Upper lobe of right lung (tissue), 1 donor: Measurements from ENCODE around the gene LXN. TPM values are rescaled to one million over a fixed set of nuclear protein-coding genes. Genes with fewer than 3 reads are reported as not detected.

Experiments used
- ATAC-seq: fragments of 200-7000 bp; cut with Tn5 transposase; one replicate; pipeline ENCODE4 v1.9.1; 2020; ENCODE audit warnings: mild to moderate bottlenecking, moderate library complexity
- DNase-seq: peaks from one replicate; pipeline ENCODE4 v3.0.0-alpha.2; 2020
- H3K27ac ChIP-seq: fragments of 200-600 bp; one replicate; pipeline ENCODE4 v1.8.0; 2022
- H3K27me3 ChIP-seq: fragments of 200-600 bp; one replicate; pipeline ENCODE4 v1.8.0; 2022; ENCODE audit warnings: mild to moderate bottlenecking
- H3K36me3 ChIP-seq: fragments of 200-600 bp; one replicate; pipeline ENCODE4 v1.8.0; 2022
- H3K4me1 ChIP-seq: fragments of 200-600 bp; one replicate; pipeline ENCODE4 v1.8.0; 2022
- H3K4me3 ChIP-seq: fragments of 200-600 bp; one replicate; pipeline ENCODE4 v1.8.0; 2022; ENCODE audit warnings: mild to moderate bottlenecking
- H3K9me3 ChIP-seq: fragments of 200-600 bp; one replicate; pipeline ENCODE4 v1.8.0; 2022
- CTCF ChIP-seq: fragments of 200-600 bp; IDR thresholded peaks from one replicate; pipeline ENCODE4 v1.8.0; 2022; ENCODE audit warnings: antibody characterized with exemption
- intact Hi-C: fragments of 100-400 bp; cut with DNase I; formaldehyde crosslinking; loops from one replicate; pipeline ENCODE4 v1.11.0; 2022
- total RNA-seq: library from RNA; stranded (reverse); fragmentation: NEBNext Ultra II Directional; extraction: Animal tissue kit (Norgen Biotek cat#: 25700); gene quantifications from one replicate; pipeline ENCODE4 v1.2.1, GENCODE V29; 2021
- donor health status: DM: no; HTN: yes; CAD: no; lungs with severe emphysema.

The LXN gene
- total RNA-seq, 1 donor from 2014 or later, result 20.9 TPM

DNA sequence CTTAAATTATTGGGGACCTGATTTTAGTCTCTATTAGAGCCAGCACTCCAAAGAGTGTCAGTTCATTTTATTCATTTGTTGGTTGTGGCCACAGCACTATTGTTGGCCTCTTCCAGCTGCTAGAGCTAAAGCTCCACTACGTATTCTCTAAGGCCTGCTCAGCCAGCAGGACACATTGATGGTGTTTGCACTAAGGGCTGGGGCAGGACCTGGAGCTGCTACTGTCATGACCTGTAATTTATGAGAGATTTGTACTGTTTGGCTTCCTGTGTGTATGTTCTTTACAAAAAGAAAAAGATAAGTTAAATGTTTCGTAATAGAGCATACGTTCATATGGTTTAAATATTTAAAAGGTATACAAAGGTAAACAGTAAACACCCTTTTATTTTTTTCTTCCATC, 20.0 kb downstream of the LXN start:
- H3K27me3 ChIP-seq, result no peaks in the 10 kb centered on the region
- H3K9me3 ChIP-seq, result no peaks in the 10 kb centered on the region
- no peaks in the 10 kb centered on the region for H3K4me1 ChIP-seq
- peaks cover 94% of the 10 kb centered on the region for H3K36me3 ChIP-seq
- no peak overlapping the region for H3K4me3 ChIP-seq
- no peak for TF ChIP-seq CTCF
- H3K27ac ChIP-seq, result no peak overlapping the region
- no peak for DNase-seq
- intact Hi-C loops, result no loop called here
- ATAC-seq, result no peak

GRCh38 chr3:158651192-158651591, 21.3 kb downstream of the LXN start:
- peaks cover 89% of the 10 kb centered on the region for H3K36me3 ChIP-seq

DNA sequence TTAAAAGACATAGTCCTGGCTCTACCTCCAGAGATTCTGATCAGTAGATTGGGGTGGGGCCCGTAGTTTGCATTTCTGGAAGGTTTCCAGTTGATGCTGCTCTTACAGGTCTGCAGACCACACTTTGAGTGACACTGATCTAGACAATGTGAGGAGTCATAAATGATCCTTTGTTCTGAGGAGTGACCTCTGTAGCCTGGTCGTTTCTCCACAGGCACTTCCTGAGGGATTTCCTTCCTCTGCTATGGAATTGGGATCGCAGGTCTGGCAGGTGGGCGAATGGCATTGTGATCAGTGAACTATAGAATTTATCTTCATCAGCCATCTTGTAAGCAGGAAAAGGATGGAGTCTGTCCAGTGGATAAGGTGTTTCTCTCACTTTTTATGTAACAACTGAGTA, 22.7 kb downstream of the LXN start:
- peaks cover 19% of the 10 kb centered on the region for H3K4me1 ChIP-seq
- DNase-seq, result no peak
- no peak overlapping the region for H3K4me3 ChIP-seq
- H3K9me3 ChIP-seq, result no peaks in the 10 kb centered on the region
- no peak for TF ChIP-seq CTCF
- H3K36me3 ChIP-seq, result peaks cover 75% of the 10 kb centered on the region
- H3K27me3 ChIP-seq, result no peaks in the 10 kb centered on the region
- H3K27ac ChIP-seq, result no peak overlapping the region
- intact Hi-C loops, result no loop called here
- ATAC-seq, result no peak

More at GRCh38 chr3:158651192-158651591, 21.3 kb downstream of the LXN start:
- Histone ChIP-seq H3K27ac (no peak overlapping the region), H3K4me3 (no peak overlapping the region), H3K9me3 (no peaks in the 10 kb centered on the region), H3K4me1 (peaks cover 6% of the 10 kb centered on the region), H3K27me3 (no peaks in the 10 kb centered on the region)
- TF ChIP-seq CTCF, result no peak
- intact Hi-C loops, result no loop called here
- no peak for DNase-seq
- ATAC-seq, result no peak

DNA sequence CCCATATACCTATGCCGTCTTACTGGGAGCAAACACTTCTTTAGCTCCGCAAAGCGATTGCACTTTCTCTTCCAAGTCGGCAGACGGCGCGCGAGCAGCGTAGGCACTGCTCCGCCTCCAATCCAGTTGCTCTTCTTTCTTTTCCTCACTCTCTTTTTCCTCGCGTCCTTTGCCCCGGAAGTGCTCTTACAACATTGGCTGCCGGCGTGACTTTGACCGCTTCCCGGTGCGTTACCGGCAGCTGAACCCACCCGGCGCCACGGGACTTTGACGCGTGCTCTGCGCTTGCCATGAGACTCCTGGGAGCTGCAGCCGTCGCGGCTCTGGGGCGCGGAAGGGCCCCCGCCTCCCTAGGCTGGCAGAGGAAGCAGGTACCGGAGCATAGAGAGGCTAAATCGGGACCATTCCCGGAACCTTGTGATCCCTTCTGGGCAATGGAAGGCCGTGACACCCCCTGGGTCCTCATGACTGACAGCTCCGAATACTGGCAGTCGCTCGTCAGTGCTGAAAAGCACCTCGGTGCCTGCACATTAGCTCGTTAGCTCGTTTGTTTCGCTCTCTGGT, 28.0 kb downstream of the LXN start, which contains the start of gene GFM1:
TSS of gene GFM1 (plus strand) at position 183 of the 564 bp plus-strand sequence. CDS start at position 291, 108 bp downstream.
- intact Hi-C loops, result no loop called here
- ATAC-seq, result peak; percentile 97
- TF ChIP-seq CTCF, result peak; percentile 94

DNA sequence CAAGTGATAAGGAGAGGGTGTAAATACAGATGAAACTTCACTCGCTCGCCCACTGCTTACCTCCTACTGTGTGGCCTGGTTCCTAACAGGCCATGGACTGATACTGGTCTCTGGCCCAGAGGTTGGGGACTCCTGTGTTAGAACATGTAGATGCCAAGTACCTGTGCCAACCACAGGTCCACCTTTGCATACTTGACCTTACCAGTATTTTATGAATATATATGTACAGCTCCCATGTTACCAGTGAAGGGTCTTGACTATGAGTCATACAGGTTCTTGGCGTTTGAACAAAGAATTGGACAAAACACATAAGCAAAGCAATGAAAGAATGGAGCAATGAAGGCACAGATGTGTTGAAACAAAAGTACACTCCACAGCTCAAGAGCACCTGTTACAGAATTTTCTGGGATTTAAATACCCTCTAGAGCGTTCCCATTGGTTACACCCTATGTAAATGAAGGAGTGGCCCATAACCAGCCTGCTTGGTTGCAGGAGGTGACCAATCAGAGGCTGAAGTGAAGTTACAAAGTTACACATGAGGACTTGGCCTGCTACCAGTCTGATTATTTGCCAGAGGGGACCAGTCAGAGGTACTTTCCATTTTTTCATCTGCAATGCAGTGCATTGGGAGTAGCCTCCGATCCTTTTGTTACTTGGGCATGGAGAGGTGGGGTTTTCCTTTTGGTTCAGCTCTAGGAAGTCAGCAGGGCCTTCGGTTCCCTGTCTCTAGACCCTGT, 29.8 kb downstream of the LXN start:
- Histone ChIP-seq H3K4me3 (no peak overlapping the region), H3K9me3 (no peaks in the 10 kb centered on the region), H3K27me3 (no peaks in the 10 kb centered on the region), H3K36me3 (peaks cover 10% of the 10 kb centered on the region), H3K4me1 (peaks cover 19% of the 10 kb centered on the region), H3K27ac (peak overlapping the region; percentile 60)
- ATAC-seq (peak; percentile 69), DNase-seq (no peak)
- no peak for TF ChIP-seq CTCF
- intact Hi-C loops, result no loop called here

More for the DNA sequence above, 28.0 kb downstream of the LXN start, which contains the start of gene GFM1:
- peaks cover 19% of the 10 kb centered on the region for H3K4me1 ChIP-seq
- peak within 1 kb of the TSS; percentile 94 for H3K27ac ChIP-seq
- DNase-seq, result peak; percentile 95
- H3K4me3 ChIP-seq, result peak within 1 kb of the TSS; percentile 86
- no peaks in the 10 kb centered on the region for H3K9me3 ChIP-seq
- no peaks in the 10 kb centered on the region for H3K27me3 ChIP-seq
- peaks cover 26% of the 10 kb centered on the region for H3K36me3 ChIP-seq
